ENCODE results near the gene C5orf24.
"Not testable (repeated sequence)": the region's sequence is repeated elsewhere in the genome, so short reads cannot be mapped to it uniquely, and the experiment has no call there.

GRCh38 chr5:134838361-134838760 is 7.4 kb upstream of the C5orf24 start:
- TF ChIP-seq, protein P1, sequence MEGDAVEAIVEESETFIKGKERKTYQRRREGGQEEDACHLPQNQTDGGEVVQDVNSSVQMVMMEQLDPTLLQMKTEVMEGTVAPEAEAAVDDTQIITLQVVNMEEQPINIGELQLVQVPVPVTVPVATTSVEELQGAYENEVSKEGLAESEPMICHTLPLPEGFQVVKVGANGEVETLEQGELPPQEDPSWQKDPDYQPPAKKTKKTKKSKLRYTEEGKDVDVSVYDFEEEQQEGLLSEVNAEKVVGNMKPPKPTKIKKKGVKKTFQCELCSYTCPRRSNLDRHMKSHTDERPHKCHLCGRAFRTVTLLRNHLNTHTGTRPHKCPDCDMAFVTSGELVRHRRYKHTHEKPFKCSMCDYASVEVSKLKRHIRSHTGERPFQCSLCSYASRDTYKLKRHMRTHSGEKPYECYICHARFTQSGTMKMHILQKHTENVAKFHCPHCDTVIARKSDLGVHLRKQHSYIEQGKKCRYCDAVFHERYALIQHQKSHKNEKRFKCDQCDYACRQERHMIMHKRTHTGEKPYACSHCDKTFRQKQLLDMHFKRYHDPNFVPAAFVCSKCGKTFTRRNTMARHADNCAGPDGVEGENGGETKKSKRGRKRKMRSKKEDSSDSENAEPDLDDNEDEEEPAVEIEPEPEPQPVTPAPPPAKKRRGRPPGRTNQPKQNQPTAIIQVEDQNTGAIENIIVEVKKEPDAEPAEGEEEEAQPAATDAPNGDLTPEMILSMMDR (IDR thresholded peaks at IDR 0.05; ENCODE audit: borderline replicate concordance, extremely low read depth, low read length, poor library complexity, severe bottlenecking), result not testable (repeated sequence)
- not testable (repeated sequence) for TF ChIP-seq EZH2 (IDR thresholded peaks at IDR 0.05; ENCODE audit: borderline replicate concordance, low read depth, low read length, severe bottlenecking)
